Glutamatergic neuron (in vitro differentiated cells): ENCODE results near the gene POLR1A. TPM values are rescaled to one million over a fixed set of nuclear protein-coding genes. Genes with fewer than 3 reads are reported as not detected.

Experiments
- DNase-seq: peaks from one replicate; pipeline ENCODE4 v3.0.0; 2022
- H3K27ac Mint-ChIP-seq: one replicate; pipeline ENCODE4 v1.8.0; 2020; ENCODE audit warnings: mild to moderate bottlenecking, mixed read lengths, inconsistent platforms; ENCODE audit not compliant: unreplicated experiment
- H3K27me3 Mint-ChIP-seq: one replicate; pipeline ENCODE4 v1.8.0; 2020; ENCODE audit warnings: mild to moderate bottlenecking, moderate library complexity, mixed read lengths, inconsistent platforms; ENCODE audit not compliant: unreplicated experiment
- H3K36me3 Mint-ChIP-seq: one replicate; pipeline ENCODE4 v1.8.0; 2020; ENCODE audit warnings: mild to moderate bottlenecking, mixed read lengths, inconsistent platforms; ENCODE audit not compliant: unreplicated experiment
- H3K4me1 Mint-ChIP-seq: one replicate; pipeline ENCODE4 v1.8.0; 2020; ENCODE audit warnings: mild to moderate bottlenecking, low read depth, mixed read lengths, inconsistent platforms; ENCODE audit not compliant: unreplicated experiment
- H3K4me3 Mint-ChIP-seq: one replicate; pipeline ENCODE4 v1.8.0; 2020; ENCODE audit warnings: mild to moderate bottlenecking, mixed read lengths, inconsistent platforms; ENCODE audit not compliant: unreplicated experiment
- H3K9me3 Mint-ChIP-seq: one replicate; pipeline ENCODE4 v1.8.0; 2020; ENCODE audit warnings: mild to moderate bottlenecking, moderate library complexity, mixed read lengths, inconsistent platforms; ENCODE audit not compliant: unreplicated experiment
- CTCF ChIP-seq: fragments of 200-600 bp; sonication (generic); IDR thresholded peaks from one replicate; pipeline ENCODE4 v1.5.0; 2021; ENCODE audit not compliant: partially characterized antibody, unreplicated experiment
- total RNA-seq: library from RNA; stranded (reverse); fragmentation: NEBNext Ultra II Directional; extraction: Animal tissue kit (Norgen Biotek cat#: 25700); gene quantifications from one replicate; pipeline ENCODE4 v1.2.1, GENCODE V29; 2021; ENCODE audit not compliant: unreplicated experiment

The POLR1A gene
- total RNA-seq, 1 donor from 2014 or later, result 34.7 TPM

- H3K4me1 Mint-ChIP-seq, result no peaks in the 10 kb centered on the region
- H3K27me3 Mint-ChIP-seq, result peaks cover 7% of the 10 kb centered on the region
- no peak for TF ChIP-seq CTCF
- DNase-seq, result no peak
- no peak overlapping the region for H3K4me3 Mint-ChIP-seq
- H3K9me3 Mint-ChIP-seq, result peaks cover 16% of the 10 kb centered on the region
- H3K27ac Mint-ChIP-seq, result no peak overlapping the region
- peaks cover 14% of the 10 kb centered on the region for H3K36me3 Mint-ChIP-seq
Observed at GRCh38 chr2:86015006-86015405, 90.7 kb downstream of the POLR1A start.

- TF ChIP-seq CTCF, result no peak
- H3K4me3 Mint-ChIP-seq, result no peak overlapping the region
- H3K27me3 Mint-ChIP-seq, result peaks cover 7% of the 10 kb centered on the region
- peaks cover 14% of the 10 kb centered on the region for H3K36me3 Mint-ChIP-seq
- no peak overlapping the region for H3K27ac Mint-ChIP-seq
- DNase-seq, result no peak
- H3K9me3 Mint-ChIP-seq, result peaks cover 16% of the 10 kb centered on the region
- no peaks in the 10 kb centered on the region for H3K4me1 Mint-ChIP-seq
Observed at GRCh38 chr2:86014493-86014892, 91.2 kb downstream of the POLR1A start.

GRCh38 chr2:86012007-86012712, 93.5 kb downstream of the POLR1A start:
- no peaks in the 10 kb centered on the region for H3K4me1 Mint-ChIP-seq
- H3K27ac Mint-ChIP-seq, result no peak overlapping the region
- TF ChIP-seq CTCF, result no peak
- peaks cover 14% of the 10 kb centered on the region for H3K36me3 Mint-ChIP-seq
- no peak overlapping the region for H3K4me3 Mint-ChIP-seq
- peaks cover 7% of the 10 kb centered on the region for H3K27me3 Mint-ChIP-seq
- no peak for DNase-seq
- H3K9me3 Mint-ChIP-seq, result peaks cover 16% of the 10 kb centered on the region

- no peak for TF ChIP-seq CTCF
- peaks cover 16% of the 10 kb centered on the region for H3K9me3 Mint-ChIP-seq
- peaks cover 19% of the 10 kb centered on the region for H3K36me3 Mint-ChIP-seq
- H3K27ac Mint-ChIP-seq, result no peak overlapping the region
- no peak overlapping the region for H3K4me3 Mint-ChIP-seq
- DNase-seq, result no peak
- H3K27me3 Mint-ChIP-seq, result peaks cover 7% of the 10 kb centered on the region
- no peaks in the 10 kb centered on the region for H3K4me1 Mint-ChIP-seq
Observed at GRCh38 chr2:86011449-86011941, 94.2 kb downstream of the POLR1A start.

- no peaks in the 10 kb centered on the region for H3K4me1 Mint-ChIP-seq
- H3K4me3 Mint-ChIP-seq, result no peak overlapping the region
- H3K9me3 Mint-ChIP-seq, result peaks cover 16% of the 10 kb centered on the region
- H3K27ac Mint-ChIP-seq, result no peak overlapping the region
- H3K36me3 Mint-ChIP-seq, result peaks cover 25% of the 10 kb centered on the region
- TF ChIP-seq CTCF, result no peak
- DNase-seq, result no peak
- peaks cover 7% of the 10 kb centered on the region for H3K27me3 Mint-ChIP-seq
Observed at GRCh38 chr2:86010083-86010482, 95.6 kb downstream of the POLR1A start.
